Inflammatory macrophage (primary cell): ENCODE measurements around the gene DNASE1L2.
"Not testable (repeated sequence)": the region's sequence is repeated elsewhere in the genome, so short reads cannot be mapped to it uniquely, and the experiment has no call there.

ENCODE experiments used
- DNase-seq, 2 donors: peaks; one replicate each; pipeline ENCODE4 v3.0.0-alpha.2; 2020 to 2022

Gene DNASE1L2

DNA sequence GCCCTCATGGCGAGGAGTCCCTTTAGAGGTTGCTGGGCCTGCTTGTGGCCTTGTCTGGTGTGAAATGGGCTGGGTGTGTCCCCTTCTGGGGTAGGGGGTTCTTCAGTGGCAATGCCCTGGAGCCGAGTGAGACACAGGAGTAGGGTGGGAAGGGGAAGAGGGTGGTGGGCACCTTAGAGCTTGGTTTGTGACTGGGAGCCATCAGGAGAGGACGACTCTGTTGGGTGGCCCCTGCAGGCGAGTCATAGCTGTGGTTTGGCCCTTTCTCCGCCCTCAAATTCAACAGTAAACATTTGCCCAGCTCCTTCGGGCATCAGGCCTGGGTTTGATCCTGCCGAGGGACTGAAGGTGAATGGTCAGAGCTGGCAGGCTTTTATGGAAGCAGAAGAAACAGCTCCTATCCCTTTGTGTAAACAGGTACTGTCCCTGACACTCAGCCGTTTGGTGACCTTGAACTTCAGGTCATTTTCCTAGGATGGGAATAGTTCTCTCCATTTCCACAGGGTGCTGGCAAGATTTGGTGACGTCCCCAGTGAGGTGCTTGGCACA lies 9.9 kb upstream of the DNASE1L2 start:
- DNase-seq, result no peak

DNA sequence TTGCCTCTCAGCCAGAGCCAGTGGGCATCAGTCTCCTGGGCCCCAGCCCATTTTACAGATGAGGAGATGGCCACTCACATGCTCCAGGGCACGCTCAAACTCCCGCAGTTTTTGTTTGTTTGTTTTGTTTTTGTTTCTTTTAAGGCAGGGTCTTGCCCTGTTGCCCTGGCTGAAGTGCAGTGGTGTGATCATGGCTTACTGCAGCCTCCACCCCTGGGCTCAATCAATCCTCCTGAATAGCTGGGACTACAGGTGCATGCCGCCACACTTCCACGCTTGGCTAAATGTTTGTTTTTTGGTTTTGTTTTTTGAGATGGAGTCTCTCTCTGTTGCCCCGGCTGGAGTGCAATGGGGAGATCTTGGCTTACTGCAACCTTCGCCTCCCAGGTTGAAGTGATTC lies 9.3 kb upstream of the DNASE1L2 start:
- no peak for DNase-seq

DNA sequence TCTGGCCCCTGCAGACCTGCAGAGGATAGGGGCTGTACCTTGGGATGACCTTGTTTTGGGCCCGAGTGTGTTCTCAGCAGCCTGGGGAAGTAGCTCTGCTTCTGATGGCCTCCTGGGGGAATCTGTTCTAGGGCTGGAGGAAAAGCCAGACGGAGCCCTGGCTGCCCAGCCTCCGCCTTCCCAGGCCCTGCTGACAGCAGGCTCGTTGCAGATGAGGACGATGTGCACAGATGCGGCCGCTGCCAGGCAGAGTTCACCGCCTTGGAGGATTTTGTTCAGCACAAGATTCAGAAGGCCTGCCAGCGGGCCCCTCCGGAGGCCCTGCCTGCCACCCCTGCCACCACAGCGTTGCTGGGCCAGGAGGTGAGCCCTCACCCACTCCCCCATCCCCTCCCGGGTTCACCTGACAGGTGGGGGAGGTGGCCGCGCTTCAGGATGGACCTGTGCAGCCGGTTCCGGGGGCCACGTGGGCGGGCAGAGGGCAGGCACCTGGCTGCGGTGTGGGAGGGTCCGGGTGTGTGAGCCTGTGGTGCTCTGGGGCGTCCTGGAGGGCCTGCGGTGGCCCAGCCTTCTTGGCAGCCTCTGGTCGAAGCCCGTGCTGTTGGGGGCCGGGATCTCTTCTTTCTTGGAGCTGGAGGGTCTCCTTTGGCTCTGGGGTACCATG lies 8.0 kb upstream of the DNASE1L2 start:
- no peak for DNase-seq

DNA sequence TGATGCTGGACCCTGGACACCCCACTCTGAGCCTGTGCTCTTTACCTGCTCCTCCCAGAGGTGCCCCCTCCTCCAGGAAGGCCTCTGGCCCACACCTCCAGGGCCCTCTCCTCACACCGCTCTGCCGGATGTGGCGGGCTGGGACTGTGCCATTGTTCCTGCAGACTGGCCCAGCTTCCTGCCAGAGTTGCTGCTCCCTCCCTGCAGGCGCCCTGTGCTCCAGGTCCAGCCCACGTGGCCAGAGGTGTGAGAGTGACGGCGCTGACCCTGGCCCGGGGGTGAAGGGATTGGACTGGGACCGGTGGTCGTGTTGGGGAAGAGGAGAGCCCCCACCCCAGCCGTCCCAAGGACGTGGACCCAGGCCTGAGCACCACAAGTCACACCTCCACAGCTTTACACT lies 7.2 kb upstream of the DNASE1L2 start:
- DNase-seq, result no peak

DNA sequence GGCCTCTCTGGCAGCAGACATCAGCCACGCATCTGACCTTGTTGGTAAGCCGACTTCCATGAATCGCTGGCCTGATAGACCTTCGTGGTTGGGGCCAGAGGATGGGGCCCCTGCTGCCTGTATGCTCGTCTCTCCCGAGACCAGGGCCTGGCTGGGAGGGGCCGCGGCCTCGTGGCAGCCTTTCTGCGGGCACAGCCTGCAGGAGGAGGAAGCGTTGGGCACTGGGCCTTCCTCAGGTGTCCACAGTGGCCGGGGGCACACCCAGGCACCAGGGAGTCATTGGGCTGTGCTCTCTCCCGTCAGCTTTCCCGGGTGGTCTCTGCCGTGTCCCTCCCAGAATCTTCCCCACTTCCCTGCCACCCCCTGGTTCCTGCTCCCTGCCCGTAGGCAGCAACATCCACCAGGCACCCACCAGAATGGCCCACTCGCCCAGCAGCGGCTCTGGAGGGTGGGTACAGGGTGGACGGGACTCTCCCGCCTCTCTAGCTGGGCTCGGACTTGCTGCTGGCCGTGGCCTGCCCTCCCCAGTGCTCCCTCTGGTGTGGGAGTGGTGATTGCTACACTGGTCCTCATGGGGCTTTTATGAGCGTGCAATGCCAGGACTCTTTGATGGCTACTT lies 6.5 kb upstream of the DNASE1L2 start:
- DNase-seq, result peak in 1 of 2 donors; percentile 14

DNA sequence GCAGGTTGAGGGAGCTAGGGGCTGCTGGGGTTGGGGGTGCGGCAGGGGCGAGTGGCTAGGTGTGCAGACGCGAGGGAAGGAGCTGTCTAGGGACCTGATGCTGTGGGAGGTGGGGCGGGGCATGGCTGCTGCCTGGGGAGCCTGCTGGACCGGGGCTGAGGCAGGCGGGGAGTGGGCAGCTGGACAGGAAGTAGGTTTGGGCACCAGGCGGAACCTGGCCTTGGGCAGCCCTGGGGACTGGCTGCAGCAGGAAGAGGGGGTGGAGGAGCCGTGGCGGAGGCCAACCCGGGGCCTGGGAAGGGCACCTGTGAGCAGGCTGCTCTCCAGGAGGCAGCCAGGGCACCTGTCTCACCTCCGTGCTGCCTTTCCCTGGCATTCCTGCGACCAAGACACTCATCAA lies 5.9 kb upstream of the DNASE1L2 start:
- DNase-seq, result peak in 1 of 2 donors; percentile 57

DNA sequence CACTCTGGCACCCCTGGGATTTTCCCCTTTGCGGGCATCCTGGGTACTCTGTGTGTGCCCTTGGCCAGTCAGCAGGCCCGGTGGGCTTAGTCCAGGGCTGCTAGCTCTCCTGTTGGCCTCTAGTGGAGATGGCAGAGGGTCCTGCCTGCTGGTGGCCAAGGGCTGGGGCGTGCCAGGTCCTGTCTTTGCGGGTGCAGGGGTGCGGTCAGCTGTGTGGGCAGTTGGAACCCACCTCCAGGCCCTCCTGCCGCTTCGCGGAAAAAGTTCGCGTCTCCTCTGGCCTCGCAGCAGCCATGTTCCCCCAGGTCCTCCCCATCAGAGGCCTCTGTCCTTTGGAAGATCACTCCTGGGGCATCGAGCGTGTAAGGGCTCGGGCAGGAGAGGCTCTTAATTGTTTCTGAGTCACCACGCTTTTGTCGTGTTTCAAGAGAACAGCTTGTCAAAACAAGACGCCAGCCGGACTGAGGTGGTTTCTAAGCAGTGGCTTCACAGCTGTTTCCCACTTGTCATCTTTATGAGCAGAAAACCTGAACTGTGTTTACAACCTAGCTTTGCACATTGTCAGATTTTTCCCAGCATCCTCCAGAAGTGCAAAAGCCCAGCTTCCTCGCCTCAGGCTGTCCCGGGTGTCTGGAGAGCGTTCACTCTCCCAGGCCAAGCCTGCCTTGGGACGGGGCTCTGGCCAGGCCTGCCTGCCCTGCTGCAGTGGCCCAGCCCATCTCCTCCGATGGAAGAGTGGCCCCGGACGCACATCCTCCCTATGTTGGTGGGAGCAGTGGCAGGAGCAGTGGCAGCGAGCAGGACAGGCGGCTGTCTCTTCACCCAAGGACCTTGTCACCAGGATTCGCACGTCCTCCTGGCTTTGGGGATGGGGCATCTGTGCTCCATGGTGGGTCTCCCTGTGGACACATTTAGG lies 5.0 kb upstream of the DNASE1L2 start:
- DNase-seq, result no peak

DNA sequence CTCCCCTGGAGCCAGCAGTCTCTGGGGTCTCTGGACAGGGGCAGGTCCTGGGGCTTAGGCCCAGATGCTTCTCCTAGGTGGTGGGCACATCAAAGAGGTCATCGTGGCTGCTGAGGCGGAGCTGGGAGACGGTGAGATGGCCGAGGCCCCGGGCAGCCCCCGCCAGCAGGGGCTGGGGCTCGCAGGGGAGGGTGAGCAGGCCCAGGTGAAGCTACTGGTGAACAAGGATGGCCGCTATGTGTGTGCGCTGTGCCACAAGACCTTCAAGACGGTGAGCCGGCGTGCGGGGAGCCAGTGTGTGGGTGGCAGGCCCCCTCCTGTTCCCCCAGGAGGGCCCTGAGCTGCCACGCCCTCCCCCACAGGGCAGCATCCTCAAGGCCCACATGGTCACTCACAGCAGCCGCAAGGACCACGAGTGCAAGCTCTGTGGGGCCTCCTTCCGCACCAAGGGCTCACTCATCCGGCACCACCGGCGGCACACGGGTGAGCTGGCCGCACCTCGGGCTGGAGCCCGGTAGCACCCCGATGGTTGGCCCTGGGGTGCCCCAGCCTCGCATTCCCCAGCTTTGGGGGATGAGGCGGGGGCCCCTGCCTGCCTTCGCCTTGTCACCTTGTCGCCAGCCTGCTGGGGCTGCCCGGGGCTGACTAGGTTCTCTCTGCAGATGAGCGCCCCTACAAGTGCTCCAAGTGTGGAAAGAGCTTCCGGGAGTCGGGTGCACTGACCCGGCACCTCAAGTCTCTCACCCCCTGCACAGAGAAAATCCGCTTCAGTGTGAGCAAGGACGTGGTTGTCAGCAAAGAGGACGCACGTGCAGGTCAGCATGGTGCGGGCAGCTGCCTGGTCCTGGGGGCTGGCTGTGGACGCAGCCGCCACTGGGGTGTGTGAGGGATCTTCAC lies 3.9 kb upstream of the DNASE1L2 start:
- DNase-seq, result no peak

DNA sequence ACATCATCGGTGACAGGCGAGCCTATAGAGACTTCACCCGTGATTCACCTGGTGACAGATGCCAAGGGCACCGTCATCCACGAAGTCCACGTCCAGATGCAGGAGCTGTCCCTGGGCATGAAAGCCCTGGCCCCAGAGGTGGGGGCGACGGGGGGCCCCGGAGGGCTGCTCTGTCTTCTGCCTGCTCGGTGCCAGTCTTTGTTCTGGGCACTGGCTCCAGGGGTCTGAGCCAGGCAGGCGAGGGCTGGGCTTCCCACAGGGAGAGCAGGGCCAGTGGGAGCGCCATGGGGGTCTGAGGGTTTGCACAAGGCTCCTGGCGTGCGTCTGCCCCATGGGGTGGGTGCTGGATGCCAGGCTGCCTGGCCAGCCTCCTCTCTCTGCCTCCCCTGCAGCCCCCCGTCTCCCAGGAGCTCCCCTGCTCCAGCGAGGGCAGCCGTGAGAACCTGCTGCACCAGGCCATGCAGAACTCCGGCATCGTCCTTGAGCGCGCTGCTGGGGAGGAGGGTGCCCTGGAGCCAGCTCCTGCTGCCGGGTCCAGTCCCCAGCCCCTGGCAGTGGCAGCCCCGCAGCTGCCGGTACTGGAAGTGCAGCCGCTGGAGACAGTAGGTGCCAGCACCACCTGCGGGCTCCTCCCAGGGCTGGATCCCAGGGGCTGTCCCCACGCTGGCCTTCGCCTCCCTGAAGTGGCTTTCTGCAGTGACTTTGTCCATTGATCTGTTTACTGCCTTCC lies 3.0 kb upstream of the DNASE1L2 start:
- DNase-seq, result no peak

DNA sequence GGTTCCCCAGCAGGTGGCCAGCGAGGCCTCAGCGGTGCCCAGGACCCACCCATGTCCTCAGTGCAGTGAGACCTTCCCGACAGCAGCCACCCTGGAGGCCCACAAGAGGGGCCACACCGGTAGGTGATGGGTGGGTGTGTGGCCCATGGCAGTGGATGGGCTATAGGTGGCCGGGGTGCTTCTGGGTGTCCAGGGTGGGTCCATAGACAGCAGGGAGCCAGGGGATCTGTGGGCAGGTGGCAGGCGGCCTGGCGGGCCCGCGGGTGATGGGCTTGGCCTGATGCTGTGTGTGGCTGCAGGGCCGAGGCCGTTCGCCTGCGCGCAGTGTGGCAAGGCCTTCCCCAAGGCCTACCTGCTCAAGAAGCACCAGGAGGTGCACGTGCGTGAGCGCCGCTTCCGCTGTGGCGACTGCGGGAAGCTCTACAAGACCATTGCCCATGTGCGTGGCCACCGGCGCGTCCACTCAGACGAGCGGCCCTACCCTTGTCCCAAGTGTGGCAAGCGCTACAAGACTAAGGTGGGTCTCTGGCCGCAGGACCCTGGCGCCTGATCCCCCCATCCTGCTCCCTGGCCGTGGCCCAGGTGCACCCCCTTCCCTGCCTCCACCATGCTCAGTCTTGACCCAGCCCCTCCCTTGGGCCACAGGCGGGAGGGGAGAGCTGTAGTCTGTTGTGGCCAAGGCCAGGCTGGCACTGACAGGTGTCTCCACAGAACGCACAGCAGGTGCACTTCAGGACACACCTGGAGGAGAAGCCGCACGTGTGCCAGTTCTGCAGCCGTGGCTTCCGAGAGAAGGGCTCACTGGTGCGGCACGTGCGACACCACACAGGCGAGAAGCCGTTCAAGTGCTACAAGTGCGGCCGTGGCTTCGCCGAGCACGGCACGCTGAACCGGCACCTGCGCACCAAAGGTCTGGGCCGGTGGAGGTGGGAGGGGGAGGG lies 2.1 kb upstream of the DNASE1L2 start:
- DNase-seq, result no peak

DNA sequence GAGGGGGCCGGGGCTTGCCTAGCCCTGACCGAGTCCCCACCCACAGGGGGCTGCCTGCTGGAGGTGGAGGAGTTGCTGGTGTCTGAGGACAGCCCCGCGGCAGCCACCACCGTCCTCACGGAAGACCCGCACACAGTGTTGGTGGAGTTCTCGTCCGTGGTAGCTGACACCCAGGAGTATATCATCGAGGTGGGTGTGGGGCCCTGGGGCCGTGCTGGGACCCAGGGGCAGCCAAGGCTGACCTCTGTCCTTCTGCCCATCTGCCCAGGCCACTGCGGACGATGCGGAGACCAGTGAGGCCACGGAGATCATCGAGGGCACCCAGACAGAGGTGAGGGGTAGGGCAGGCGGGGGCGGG lies 1.5 kb upstream of the DNASE1L2 start:
- DNase-seq, result no peak

DNA sequence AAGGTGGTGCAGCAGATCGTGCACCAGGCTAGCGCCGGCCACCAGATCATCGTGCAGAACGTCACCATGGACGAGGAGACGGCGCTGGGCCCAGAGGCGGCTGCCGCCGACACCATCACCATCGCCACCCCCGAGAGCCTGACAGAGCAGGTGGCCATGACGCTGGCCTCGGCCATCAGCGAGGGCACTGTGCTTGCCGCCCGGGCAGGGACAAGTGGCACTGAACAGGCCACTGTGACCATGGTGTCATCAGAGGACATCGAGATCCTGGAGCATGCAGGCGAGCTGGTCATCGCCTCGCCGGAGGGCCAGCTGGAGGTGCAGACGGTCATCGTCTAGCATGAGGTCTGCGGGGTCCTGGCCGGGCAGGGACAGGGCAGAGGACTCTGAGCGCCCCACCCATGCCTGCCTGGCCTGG lies 1.0 kb upstream of the DNASE1L2 start:
- no peak for DNase-seq

DNA sequence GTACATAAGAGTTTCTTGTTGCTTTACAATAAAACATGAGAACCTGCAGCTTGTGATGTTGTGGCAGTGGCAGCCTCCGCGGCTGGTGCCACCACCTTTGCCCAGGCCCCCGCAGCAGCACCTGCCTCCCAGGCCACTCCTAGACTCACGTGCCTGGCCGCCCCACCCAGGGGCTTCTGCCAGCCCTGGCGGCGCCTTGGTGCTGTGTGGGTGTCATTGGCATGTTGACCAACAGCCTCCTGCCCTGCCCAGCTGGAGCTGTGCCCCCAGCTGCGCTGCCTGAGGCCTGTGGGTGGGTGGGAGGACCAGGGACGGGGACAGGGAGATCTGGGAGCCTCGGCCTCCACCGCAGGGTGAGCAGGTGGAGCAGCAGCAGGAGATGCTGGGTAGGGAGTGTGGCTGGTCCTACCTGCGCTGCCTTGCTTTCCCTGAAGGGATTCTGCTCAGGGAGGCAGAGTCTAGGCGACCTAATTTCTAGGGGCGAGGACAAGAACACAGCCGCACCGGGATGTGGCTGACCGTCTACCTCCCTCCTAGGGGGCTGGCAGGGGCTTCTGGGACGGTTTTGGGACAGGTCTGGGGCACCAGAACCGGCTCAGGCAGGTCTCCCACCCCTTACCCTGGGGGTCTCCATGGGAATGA lies 428 bp upstream of the DNASE1L2 start:
- DNase-seq, result no peak

DNA sequence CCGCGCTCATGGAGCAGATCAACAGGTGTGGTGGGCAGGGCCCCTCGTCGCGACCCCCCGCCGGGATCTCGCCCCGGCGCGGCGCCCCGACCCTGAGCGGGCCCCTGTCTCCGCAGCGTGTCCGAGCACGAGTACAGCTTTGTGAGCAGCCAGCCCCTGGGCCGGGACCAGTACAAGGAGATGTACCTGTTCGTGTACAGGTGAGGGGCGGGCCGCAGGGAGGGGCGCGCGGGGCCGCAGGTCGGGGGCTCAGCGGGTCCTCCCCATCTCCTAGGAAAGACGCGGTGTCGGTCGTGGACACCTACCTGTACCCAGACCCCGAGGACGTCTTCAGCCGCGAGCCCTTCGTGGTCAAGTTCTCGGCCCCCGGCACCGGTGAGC lies 848 bp downstream of the DNASE1L2 start:
- no peak for DNase-seq

DNA sequence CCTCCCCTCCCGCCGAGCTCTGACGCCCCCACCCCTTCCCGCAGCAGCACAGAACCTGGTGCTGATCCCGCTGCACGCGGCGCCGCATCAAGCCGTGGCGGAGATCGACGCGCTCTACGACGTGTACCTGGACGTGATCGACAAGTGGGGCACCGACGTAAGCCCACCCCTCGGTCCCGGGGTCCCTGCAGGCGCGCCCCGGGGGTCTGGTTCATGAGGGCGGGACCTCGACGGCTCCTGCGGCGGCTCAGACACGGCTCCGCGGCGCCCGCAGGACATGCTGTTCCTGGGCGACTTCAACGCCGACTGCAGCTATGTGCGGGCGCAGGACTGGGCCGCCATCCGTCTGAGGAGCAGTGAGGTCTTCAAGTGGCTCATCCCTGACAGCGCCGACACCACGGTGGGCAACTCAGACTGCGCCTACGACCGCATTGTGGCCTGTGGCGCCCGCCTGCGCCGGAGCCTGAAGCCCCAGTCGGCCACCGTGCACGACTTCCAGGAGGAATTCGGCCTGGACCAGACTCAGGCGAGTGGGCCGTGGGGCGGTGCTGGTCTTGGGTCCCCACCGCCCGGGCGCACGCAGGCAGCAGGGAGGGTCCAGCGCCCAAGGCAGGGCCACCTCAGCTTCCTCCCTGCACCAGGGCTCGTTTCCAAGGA lies 1.4 kb downstream of the DNASE1L2 start:
- DNase-seq, result no peak

DNA sequence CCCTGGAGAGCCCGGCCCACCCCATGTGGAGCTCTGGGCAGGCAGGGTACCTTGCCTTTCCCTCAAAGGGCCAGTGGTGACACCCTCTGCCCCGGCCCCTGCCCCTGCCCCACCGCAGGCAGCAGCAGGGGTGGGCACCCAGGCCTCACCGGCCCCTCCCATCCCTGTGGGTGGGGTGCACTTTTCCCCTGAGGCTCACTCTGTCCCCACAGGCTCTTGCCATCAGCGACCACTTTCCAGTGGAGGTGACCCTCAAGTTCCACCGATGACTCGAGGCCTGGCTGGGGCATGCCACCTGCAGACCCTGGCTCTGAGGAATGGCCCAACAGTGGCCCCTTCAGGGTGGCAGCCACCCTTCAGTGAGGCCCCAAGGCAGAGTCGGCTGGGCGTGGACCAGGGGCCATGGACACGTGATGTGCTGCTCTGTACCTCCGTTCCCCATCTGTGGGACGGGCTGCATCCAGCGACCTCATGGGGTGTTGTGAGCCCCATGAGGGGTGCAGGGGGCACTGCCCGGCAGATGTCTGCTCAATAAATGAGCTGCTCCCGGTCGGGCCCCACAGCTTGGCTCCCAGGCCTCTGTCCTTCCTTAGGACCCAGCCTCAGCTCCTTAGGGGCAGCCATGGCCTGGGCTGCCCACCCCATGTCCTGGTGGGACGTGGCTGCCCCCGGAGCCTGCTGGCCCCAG lies 2.0 kb downstream of the DNASE1L2 start:
- DNase-seq, result no peak

DNA sequence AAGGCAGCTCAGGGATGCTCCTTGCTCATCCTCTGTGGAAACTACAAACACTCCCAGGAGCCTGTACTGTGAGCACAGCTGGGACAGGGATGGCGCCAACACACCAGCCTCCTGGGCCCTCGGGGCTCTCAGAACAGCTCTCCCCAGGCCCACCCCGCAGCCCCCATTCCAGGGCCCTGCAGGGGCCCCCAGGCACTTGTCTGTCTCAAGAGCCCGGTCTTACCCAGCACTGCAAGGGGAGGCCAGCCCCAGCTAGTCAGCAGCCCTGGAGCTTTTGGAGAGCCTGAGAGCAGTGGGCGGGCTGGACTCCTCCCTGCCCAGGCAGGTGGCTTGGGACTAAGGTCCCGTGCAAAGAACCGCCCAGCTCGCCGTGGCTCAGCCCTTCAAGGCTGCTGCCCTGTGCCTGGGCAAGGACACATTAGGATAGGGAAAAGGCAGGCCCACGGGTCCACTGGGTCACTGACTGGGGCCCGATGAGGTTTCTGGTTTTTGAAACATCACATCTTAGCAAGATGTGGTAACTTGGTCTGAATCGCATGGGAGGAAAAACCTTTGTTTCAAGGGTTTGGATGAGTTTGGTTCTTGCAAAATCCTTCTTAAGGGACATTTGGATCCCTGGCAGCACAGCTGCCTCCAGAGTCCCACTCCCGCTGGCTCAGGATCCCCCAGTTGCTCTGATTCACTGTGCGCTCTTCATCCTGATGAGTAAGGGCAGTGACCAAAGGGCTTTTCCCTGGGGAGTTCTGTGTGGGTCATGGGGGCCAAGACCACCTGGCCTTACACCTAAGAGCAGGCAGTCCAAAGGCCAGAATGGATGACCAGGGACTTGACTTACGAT lies 2.8 kb downstream of the DNASE1L2 start:
- DNase-seq, result no peak

DNA sequence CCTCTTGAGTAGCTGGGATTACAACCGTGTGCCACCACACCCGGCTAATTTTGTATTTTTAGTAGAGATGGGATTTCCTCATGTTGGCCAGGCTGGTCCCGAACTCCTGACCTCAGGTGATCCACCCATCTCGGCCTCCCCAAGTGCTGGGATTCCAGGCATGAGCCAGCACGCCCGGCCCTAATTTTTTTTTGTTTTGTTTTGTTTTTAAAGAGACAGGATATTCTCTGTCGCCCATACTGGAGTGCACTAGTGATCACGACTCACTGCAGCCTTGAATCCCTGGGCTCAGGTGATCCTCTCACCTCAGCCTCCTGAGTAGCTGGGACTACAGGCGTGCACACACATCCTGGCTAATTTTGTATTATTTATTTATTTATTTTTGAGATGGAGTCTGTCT lies 4.1 kb downstream of the DNASE1L2 start:
- DNase-seq, result not testable (repeated sequence)
